ENCODE data around the gene SPIRE1.
"Not testable (repeated sequence)": the region's sequence is repeated elsewhere in the genome, so short reads cannot be mapped to it uniquely, and the experiment has no call there.

Gene SPIRE1

GRCh38 chr18:12552879-12553242, 105.0 kb downstream of the SPIRE1 start:
- DNase-seq (ENCODE audit: low spot score) = no peak

DNA sequence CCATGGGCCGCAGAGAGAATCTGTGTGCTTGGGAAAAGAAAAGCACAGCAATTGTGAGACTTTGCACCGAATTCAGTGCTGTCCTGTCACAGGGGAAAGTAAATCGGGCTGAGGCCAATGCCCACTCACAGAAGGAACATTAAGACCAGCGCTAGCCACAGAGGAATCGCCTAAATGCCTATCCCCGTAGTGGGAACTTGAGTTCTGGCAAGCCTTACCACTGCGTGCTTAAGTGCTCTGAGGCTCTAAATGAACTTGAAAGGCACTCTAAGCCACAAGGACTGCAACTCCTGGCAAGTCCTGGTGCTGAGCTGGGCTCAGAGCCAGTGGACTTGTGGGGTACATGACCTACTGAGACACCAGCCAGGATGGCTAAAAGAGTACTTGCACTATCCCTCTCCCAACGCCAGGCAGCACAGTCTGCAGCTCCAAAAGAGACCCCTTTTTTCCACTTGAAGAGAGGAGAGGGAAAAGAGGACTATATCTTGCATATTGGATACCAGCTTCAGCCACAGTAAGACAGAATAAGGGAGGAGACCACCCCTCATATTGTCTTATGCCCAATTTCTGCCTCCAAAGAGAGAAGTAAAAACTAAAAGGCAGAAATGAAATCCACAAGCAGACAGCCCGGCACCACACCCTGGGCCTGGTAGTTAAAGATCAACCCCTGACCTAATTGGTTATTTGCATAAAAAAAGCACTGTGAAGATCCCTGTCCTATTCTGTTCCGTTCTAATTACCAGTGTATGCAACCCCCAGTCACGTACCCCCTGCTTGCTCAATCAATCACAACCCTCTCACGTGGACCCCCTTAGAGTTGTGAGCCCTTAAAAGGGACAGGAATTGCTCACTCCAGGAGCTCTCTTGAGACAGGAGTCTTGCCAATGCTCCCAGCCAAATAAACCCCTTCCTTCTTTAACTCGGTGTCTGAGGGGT, 105.7 kb downstream of the SPIRE1 start:
- peak; percentile 74 for DNase-seq (ENCODE audit: low spot score)

GRCh38 chr18:12551466-12551865, 106.4 kb downstream of the SPIRE1 start:
- DNase-seq (ENCODE audit: low spot score) = not testable (repeated sequence)

- DNase-seq (ENCODE audit: low spot score) = no peak
Measured at GRCh38 chr18:12543697-12544096, 114.2 kb downstream of the SPIRE1 start.

DNA sequence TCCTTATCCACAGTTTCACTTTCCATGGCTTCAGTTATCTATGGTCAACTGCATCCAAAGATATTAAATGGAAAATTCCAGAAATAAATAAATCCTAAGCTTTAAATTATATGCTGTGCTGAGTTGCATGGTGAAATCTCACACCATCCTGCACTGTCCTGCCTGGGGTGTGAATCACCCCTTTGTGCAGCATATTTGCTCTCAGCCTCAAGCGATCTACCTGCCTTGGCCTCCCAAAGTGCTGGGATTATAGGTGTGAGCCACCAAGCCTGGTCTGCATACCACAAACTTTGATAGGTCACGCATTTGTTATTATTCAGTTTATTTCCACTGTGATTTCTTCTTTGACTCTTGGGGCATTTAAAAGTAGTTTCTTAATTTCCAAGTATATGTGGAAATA, 117.2 kb downstream of the SPIRE1 start:
- no peak for DNase-seq (ENCODE audit: low spot score)

DNA sequence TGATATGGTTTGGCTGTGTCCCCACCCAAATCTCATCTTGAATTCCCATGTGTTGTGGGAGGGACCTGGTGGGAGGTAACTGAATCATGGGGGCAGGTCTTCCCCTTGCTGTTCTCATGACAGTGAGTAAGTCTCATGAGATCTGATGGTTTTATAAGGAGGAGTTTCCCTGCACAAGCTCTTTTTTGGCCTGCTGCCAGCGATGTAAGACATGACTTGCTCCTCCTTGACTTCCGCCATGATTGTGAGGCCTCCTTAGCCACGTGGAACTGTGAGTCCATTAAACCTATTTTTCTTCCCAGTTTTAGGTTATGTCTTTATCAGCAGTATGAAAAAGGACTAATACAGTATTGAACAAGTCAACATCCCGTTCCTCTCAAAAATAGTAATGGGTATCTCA, 118.7 kb downstream of the SPIRE1 start:
- not testable (repeated sequence) for DNase-seq (ENCODE audit: low spot score)

GRCh38 chr18:12534820-12535219, 123.1 kb downstream of the SPIRE1 start:
- DNase-seq (ENCODE audit: low spot score) = no peak

- no peak for DNase-seq (ENCODE audit: low spot score)
Measured at GRCh38 chr18:12532661-12533060, 125.2 kb downstream of the SPIRE1 start.

GRCh38 chr18:12531749-12532148, 126.2 kb downstream of the SPIRE1 start:
- DNase-seq (ENCODE audit: low spot score) = no peak

DNA sequence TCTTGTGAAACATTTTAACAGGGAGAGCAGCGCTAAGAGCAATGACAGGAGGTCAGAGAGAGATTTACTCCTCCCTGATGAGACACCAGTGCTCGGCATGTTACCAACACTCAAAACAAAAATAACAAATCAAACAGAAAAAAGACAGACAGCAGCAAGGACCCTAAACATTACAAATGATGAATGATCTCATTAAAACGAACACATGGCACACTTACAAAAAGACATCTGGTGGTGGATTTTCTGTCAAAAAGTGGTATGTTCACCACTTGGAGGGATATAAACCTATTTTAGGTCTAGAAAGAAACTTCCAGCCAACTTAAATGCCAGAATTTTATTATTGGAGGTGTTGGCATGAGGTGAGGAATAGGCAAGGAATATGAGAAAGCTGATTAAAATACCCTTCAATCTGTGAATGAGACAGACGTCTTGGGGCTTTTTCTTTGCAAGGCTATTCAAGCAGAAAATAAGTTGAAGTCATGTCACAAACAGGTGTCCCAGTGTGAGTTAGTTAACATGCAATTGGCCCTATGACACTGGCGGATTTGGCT, 137.4 kb downstream of the SPIRE1 start:
- no peak for DNase-seq (ENCODE audit: low spot score)

DNA sequence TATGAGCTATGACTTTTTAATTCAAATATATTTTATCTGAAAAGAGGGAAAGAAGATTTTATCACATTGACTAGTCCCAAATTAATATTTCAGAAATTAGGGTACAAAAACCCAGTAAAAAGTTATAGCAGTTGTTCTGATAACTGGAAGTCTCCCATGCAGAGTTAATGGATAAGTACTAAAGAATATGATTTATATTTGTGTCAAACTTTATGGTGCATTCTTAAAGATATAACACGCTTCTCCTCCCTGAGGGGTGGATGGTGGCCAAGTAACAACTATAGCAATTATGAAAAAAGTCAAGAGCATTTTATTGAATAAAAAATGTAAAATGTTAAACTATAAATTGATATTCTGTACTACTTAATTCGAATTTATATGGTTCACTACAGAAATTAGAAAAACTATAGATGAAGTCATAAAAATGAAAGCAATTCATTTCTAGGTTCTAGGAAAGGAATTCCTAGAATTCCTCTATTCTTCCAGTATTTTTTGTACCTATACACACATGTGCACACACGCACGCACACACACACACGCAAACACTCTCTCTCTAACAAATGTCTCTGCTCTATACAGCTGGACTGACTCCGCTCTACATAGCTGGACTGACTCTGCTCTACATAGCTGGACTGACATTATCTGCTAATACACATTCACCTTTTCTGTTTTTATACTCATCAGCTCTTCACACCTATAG, 138.9 kb downstream of the SPIRE1 start:
- no peak for DNase-seq (ENCODE audit: low spot score)

GRCh38 chr18:12518326-12518725, 139.6 kb downstream of the SPIRE1 start:
- DNase-seq (ENCODE audit: low spot score) = no peak

DNA sequence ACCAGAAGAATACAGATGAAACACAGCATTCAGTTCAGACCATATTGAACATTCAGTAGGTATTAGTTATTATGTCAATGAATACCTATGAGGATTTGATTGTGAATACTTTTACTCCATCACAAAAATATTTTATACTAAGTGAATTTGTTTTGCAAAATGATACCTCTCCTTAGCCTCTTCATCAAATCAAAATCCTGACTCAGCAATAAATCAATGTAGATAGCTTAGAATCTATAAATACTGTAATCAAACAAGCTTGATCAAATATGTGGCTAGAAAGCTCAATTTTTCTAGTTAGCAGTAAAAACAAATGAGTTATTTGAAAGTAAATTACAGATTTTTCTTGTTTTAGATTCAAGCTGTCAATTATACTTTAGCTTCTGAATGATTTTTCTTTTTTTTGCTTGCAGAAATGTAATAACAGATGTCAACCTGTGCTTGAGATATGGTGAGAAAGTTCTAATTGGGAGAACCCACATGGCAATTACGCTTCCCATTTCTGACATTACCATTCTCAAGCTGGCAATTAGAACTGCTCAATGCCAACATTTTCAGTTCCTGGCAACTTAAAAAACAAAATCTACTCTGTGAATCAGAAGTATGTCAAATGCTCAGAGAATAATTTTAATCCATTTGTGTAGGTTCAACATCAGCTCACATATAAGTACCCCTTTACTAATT, 140.6 kb downstream of the SPIRE1 start:
- DNase-seq (ENCODE audit: low spot score) = no peak

GRCh38 chr18:12516049-12516630, 141.8 kb downstream of the SPIRE1 start:
- DNase-seq (ENCODE audit: low spot score) = no peak

- DNase-seq (ENCODE audit: low spot score) = no peak
Measured at GRCh38 chr18:12515550-12515949, 142.4 kb downstream of the SPIRE1 start.

DNA sequence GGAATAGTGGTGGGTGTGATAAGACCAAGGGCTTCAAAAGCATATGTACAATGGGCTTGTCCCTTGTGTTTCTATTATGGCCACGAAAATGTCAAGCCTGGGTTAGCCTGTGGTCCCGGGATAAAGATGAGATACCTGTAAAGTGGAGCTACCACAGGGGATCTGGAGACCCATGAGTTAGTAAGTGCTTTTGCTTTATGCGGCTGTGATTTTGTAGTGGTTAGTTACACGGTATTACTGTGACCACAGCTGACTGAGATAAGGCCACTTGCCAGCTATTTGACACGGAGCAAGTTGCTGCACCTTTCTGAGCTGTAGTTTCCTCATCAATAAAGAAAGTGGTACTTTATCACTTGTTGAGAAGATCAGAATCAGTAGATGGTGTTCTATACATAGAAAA, 150.9 kb downstream of the SPIRE1 start:
- no peak for DNase-seq (ENCODE audit: low spot score)

- DNase-seq (ENCODE audit: low spot score) = no peak
Measured at GRCh38 chr18:12500986-12501385, 156.9 kb downstream of the SPIRE1 start.

GRCh38 chr18:12497839-12498238, 160.1 kb downstream of the SPIRE1 start:
- no peak for DNase-seq (ENCODE audit: low spot score)

GRCh38 chr18:12497296-12497695, 160.6 kb downstream of the SPIRE1 start:
- DNase-seq (ENCODE audit: low spot score) = no peak

GRCh38 chr18:12492907-12493306, 165.0 kb downstream of the SPIRE1 start:
- no peak for DNase-seq (ENCODE audit: low spot score)

DNA sequence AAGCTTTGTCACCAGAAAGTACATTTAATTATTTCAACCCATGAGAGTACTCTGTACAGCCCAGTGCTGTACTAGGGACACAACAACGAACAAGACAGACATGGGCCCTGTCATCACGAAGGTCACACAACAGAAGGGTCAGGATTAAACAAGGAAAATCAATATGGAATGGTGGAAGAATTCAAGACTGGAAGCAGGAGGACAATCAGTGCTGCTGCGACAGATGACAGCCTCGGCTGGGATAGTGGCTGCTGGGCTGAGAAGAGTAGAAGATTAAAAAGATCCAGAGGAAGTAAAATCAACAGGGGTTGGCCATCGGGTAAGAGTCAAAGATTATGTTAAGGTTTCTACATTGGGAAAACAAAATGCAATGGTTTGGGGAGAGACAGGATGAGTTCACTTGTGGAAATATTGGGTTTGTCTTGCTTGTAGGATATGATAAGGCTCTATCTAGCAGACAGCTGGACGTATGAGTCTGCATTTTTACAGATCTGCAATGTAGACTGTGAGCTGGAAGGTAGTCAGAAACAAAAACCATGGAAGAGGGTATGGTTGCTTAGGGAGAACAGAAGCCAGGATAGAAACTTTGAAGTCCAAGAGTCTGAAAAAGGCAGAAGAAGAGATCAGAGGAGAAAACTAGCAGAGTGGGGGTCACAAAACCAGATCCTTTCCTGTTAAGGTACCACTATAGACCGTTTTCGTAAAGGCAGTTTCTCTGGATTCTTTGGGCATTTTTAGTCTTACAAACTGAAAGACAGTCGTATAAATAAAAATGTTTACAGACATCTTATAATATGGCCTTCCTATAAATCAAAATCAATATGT, 166.1 kb downstream of the SPIRE1 start:
- no peak for DNase-seq (ENCODE audit: low spot score)
